GM19193 (cell line): ENCODE results near the gene FARS2.

ENCODE experiments used
- POLR2A ChIP-seq: IDR thresholded peaks from 4 replicates; pipeline ENCODE4 v1.6.1; 2011; ENCODE audit not compliant: insufficient read depth, insufficient read length; ENCODE audit errors: extremely low read depth

FARS2 gene

GRCh38 chr6:5365436-5366195 is 104.3 kb downstream of the FARS2 start:
- no peak for TF ChIP-seq POLR2A

GRCh38 chr6:5366941-5367340 is 105.6 kb downstream of the FARS2 start:
- no peak for TF ChIP-seq POLR2A

DNA sequence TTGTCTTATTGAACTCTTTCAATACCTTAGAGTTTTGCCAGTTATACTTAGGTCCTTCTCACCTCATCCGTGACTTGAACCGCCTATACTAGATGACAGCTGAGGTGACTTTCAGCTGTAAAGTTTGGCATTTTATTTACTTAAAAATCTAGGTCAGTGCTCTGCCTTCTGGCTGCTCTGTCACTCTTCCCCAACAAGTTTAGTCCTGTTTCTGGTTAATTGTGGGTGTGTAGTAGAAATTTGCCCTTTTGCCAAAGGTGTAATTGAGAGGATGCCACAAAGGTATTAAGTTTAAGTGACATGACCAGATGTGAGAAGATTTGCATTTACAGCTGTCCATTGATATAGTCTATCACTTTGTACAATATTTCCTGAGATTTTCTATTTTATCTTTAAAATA is 106.2 kb downstream of the FARS2 start:
- no peak for TF ChIP-seq POLR2A

- TF ChIP-seq POLR2A, result no peak
Observed at GRCh38 chr6:5373430-5373829, 112.1 kb downstream of the FARS2 start.

GRCh38 chr6:5378331-5378730 is 117.0 kb downstream of the FARS2 start:
- TF ChIP-seq POLR2A, result no peak

DNA sequence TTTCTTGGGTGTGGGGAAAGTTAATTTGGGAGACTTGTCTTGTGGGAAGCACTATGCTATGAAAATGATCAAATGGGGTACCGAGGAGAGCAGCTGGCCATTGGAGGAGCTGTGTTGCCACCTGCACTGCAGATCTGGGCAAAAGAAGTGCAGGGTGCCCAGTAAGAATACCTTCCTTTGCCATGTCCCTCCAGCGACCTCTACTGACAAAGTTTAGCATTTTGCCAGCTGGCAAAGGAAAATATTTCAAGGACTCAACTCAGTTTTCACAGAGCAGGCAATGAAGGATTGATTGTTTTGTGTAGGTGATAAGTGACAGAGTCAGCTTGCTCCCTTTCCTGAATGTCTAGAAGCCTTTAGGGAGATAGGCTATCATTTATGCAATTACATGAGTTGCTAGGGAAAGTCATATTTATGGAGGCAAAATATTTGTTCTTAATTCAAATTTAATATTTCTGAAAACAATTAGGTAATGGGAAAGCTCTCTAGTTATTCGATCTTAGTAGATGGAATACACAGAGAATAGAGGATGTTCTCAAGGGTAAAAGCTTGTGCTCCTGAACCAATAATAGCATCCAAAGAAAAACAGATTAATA is 118.4 kb downstream of the FARS2 start:
- TF ChIP-seq POLR2A, result no peak

DNA sequence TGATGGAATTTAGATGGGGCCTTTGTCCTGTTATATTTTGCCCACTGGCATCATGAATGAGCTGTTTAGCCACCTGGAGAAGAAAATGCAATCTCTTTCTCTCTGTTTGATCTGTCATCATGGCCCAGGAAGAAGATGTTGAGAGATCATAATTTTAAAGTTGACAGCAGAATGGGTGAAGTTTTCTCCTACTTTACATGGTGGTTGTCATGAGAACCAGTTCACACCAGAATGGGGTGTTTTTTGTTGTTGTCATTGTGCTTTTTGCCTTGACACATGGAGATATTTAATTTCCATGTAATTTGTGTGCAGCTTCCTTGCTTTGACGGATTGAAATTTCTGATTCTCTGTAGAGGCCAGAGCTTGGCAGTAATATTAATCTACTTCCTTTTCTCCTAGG is 122.5 kb downstream of the FARS2 start:
- TF ChIP-seq POLR2A, result no peak

DNA sequence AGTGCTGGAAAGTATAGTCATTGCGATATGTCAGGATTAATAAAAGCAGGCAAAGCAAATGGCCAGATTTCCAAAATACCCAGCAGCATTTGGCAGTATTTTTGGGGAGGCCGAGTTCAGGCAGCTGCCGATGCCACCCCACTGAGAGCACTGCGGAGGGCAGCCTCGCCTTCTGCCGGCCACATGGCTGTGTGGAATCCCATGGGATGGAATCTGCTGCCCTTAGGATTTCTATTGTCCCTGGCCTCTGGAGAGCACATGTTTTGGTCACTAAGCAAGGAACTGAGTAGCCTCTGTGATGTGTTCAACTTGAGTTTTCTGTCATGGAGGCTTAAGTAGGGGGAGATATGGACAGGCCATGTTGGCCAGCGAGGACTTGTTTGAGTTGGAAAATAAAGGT is 123.0 kb downstream of the FARS2 start:
- TF ChIP-seq POLR2A, result no peak

DNA sequence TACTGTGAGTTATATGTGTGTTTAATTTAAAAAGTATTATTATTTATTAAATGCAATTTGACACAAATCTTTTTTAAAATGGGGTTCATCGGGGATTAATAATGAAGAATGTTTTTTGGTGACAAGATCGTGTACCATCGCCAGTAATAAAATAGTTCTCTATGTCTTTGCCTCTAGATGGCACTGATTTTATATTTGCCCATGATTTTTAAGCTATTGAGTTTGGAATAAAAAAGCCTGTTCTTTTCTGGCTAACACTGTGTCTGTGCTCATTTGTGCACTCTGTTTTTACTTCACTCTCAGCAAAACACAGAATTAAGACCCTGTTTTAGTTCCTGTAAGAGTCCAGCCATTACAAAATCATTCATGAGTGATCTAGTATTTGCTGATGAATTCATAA is 127.0 kb downstream of the FARS2 start:
- no peak for TF ChIP-seq POLR2A

- TF ChIP-seq POLR2A, result no peak
Observed at GRCh38 chr6:5389086-5389745, 127.9 kb downstream of the FARS2 start.

DNA sequence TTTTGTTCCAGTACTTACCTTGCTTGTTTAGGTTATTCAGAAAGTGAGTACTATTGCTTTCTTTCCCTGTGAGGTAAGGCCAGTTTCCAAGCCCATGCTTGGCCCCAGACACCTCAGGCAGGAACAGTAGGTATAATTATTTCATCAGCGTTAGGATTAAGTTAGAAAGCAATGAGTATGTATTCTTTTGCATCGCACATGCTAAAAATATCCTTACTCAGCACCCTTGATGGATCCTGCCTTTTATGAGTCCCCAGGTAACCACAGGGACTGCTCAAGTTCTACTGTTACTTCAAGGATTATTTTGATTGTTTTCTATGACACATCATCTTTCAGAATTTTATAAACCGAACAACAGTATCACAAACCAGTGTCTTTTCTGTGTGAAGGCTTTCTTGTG is 128.9 kb downstream of the FARS2 start:
- no peak for TF ChIP-seq POLR2A

- TF ChIP-seq POLR2A, result no peak
Observed at GRCh38 chr6:5394280-5394679, 133.0 kb downstream of the FARS2 start.

DNA sequence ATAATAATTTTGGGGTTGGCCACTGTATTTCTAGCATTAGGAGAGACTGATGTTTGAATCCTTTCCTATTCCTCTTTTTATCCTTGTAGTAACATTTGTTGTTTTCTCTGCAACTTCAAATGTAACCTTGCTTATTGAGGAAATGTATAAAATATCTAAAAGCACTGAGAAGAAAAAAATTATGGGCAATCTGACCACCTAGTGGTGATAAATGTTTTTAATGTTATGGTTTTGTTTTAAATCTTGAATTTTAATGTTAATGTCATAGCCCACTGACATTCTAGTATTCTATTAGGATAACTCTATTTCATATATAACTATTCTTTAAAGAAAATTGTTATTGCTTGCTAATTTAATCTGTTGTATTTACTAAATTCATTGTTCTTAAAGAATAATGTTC is 134.4 kb downstream of the FARS2 start:
- TF ChIP-seq POLR2A, result no peak

GRCh38 chr6:5398530-5398929 is 137.2 kb downstream of the FARS2 start:
- no peak for TF ChIP-seq POLR2A

GRCh38 chr6:5399391-5399790 is 138.1 kb downstream of the FARS2 start:
- no peak for TF ChIP-seq POLR2A
